Ovary (tissue), 3 donors: ENCODE results near the gene WIPF1.

Source experiments
- POLR2A ChIP-seq: fragments of 450-650 bp; IDR thresholded peaks from one replicate; pipeline ENCODE4 v1.6.1; 2017; ENCODE audit warnings: antibody characterized with exemption, mild to moderate bottlenecking, moderate library complexity
- TF ChIP-seq, protein P1 (sequence below), 3 donors: fragments of 450-650 bp in 2 of 3; fragments of 200-600 bp in 1 of 3; IDR thresholded peaks; one replicate each; pipeline versions ENCODE4 v1.5.1 to v1.8.0; 2016 to 2022; ENCODE audit warnings: antibody characterized with exemption in 3 of 3, mild to moderate bottlenecking in 1 of 3
- donor health status: DM: no; HTN: no; CAD: no.

DNA sequence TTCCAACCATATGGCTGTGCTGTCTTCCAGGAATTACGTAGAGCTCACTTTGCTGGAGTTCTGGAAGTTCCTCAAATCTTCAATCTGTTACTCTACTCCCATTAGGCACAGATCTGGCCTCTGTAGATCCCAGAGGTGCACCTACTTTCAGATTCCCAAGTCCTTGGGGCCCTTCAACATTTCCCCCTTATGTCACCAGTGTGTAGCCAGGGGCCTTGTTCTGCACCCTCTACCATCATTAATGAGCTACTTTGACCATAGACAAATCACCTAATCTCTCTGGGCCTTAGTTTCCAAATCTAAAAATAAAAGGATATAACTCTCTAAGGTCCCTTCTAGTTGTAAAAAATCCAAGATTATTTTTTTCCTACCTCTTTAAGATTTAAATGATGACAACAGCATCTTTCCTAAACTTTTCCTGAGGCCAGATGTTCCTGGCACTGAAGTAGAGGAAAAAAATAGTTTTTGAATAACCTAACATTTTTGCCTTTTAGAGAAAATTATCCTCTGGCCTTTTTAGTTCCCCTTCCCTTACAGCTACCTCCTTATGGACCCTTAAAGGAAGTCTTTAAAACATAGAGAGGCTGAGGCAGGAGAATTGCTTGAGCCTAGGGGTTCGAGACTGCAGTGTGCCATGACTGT lies 31.0 kb upstream of the WIPF1 start:
- TF ChIP-seq POLR2A: no peak
- TF ChIP-seq, protein P1, sequence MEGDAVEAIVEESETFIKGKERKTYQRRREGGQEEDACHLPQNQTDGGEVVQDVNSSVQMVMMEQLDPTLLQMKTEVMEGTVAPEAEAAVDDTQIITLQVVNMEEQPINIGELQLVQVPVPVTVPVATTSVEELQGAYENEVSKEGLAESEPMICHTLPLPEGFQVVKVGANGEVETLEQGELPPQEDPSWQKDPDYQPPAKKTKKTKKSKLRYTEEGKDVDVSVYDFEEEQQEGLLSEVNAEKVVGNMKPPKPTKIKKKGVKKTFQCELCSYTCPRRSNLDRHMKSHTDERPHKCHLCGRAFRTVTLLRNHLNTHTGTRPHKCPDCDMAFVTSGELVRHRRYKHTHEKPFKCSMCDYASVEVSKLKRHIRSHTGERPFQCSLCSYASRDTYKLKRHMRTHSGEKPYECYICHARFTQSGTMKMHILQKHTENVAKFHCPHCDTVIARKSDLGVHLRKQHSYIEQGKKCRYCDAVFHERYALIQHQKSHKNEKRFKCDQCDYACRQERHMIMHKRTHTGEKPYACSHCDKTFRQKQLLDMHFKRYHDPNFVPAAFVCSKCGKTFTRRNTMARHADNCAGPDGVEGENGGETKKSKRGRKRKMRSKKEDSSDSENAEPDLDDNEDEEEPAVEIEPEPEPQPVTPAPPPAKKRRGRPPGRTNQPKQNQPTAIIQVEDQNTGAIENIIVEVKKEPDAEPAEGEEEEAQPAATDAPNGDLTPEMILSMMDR (IDR thresholded peaks at IDR 0.05): no peak
